GM21360 (cell line): ENCODE data around the gene DSG3.
"Not testable (repeated sequence)": the region's sequence is repeated elsewhere in the genome, so short reads cannot be mapped to it uniquely, and the experiment has no call there.

Experiments
- ATAC-seq: cut with Tn5 transposase; IDR thresholded peaks from one replicate; pipeline ENCODE4 v1.9.1; 2021; ENCODE audit warnings: mild to moderate bottlenecking, moderate library complexity; ENCODE audit not compliant: unreplicated experiment

DSG3 gene

DNA sequence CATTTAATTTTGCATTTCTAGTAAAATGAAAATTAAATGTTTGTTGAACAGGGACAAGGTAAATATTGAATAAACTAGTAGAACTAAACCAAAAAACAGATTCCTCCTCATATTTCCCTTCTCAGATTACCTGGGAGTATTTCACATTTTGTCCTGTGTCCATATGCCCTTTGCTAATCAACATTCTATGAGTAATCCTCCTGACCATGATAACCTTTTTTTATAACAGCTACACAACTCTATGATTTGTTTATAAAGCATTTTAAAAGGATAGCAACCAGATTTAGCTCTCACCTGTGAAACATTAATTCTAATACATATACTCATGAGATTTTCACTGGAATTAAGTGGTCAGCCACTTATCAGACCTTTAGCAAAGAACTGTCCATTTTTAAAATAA lies 43.3 kb downstream of the DSG3 start:
- no peak for ATAC-seq

DNA sequence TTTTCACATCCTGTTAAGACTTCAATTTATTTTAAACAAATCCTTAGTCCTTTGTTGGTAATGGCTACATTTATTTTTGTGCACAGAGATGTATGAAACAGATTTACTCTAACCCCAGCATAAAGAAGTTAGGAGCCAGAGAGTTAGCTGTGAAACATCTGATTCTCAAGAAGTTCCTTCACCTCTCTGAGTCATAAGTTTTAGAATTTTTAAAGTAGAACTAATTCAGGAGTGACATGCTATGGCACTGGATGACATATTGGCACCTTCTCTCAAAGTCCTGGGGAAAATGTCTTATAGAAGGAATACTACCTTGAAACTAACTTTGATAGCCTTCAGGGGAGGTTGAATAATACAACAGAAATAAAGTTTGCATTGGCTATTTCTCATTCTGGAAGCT lies 44.0 kb downstream of the DSG3 start:
- ATAC-seq = no peak

DNA sequence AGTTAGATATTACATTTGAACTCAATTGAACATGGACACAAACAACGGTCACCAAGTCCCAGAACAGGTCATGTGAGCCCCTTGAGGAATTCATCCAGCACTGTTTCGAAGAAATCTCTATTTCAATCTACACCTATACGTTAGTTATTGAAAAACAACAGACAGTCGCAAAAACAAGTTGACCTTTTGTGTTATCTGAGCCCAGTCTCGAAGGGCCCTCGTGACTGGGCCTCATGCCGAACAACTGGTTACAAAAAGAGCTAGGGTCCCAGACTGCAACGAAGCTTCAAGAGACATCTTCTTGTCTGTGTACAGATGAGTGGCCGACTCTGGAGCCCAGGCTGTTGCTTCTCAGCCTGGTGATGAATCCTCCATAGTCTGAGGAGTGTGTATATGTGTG lies 45.1 kb downstream of the DSG3 start:
- no peak for ATAC-seq

DNA sequence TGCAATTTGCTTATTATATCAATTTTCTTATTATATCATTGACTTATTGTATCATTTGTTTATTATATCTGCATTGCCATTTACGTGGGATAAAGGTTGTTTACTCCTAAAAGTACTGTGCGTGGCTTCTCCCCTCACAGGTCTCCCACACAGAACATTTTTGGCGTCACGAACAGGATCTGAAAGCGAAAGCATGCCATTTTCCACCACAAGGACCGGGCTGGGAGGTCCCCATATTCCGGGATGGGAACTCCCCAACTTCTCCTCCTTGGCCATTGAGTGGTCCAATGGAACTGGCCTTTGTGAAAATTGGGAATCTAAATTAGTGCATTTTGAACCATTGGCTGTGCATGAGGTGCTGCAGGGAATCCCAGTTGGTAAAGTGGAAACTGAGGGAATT lies 45.6 kb downstream of the DSG3 start:
- ATAC-seq = no peak

DNA sequence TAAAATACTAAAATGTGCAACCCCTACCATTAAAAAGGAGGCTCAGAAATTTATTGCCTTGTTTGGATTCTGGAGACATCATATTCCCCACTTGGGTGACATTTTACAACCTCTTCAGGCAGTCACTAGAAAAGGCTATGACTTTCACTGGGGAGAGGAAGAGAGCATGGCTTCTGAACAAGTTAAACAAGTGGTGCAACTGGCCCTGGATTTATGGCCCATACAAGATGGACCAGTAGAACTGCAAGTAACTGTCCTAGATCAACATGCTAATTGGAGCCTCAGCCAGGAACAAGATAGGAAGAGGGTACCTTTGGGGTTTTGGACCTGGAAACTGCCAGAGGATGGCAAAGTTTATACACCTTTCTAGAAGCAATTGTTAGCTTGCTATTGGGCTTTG lies 46.4 kb downstream of the DSG3 start:
- ATAC-seq = no peak

DNA sequence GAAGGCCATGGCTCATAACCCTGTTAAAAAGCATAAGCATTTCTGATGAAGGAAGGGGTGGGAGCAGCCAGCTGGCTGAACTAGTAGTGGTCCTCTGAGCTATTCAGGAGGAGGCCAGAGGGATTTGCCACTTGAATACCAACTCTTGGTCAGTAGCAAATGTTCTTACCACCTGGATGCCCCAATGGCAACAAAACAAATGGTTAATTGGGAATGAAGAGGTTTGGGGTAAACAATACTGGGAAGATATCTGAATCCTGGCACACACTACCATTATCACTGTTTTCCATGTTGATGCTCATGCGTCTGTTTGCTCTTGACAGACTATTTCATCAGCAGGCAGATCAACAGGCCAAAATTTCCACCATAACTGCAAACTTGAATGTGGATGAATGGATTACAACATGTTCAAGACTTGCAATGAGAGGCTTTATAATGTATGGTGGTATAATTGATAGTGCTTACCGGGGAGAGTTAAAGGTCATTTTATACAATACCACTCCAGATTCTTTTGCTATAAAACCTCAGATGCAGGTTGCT lies 47.2 kb downstream of the DSG3 start:
- not testable (repeated sequence) for ATAC-seq

DNA sequence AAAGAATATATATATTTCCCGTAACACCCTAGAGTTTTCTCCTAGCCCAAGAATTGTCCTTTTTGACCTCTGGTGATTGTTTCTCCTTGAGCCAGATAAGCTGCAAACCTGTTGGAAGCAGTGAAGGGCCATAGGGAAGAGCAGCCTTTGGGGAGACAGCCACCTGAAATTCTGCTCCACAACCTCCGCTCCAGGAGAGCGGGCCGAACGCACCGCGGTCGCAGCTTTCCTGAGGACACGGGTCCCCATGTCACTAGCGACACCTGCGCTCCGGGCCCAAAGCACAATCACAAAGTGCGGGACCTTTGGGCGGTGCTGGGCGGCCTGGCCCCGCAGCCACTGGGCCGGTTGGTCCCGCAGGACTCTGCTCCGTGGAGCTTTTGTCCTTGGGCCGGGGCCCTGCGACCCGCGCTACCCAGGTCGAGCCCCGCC lies 49.9 kb downstream of the DSG3 start:
- no peak for ATAC-seq

DNA sequence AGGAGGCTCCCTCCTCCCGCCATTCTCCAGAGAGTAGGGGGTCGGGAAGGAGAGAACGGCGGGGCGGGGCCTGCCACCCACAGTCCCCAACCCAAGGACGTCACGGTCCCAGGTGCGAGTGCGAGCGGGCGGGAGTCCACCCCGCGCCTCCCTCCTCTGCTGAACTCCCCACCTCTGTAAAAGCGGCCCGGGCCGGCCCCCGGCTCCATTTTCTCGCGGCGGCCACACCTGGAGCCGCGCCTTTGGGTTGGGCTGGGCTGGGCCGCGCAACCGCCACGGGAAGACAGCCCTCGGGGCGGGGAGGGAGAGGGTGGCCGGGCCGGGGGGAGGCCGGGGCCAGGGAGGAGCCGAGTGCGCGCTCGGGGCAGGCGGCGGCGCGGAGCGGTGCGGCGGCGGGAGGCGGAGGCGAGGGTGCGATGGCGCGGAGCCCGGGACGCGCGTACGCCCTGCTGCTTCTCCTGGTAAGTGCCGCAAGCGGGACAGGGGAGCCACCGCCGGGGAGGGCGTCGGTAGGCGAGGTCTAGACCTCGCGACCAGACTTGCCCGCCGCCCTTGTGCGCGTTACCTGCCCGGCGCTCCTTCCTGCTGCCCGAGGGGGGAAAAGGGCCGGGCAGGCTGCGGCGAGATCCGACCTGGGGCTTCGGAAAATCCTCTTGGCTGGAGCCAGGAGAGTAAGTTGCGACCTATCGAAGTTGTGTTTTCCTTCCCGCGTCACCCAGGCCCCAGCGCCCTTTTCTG lies 50.5 kb downstream of the DSG3 start, which contains the start of gene DSG2:
Gene DSG2 (plus strand): TSS at position 342 of the 738 bp plus-strand sequence. CDS start 75 bp downstream, at position 417.
- ATAC-seq = peak; percentile 51

DNA sequence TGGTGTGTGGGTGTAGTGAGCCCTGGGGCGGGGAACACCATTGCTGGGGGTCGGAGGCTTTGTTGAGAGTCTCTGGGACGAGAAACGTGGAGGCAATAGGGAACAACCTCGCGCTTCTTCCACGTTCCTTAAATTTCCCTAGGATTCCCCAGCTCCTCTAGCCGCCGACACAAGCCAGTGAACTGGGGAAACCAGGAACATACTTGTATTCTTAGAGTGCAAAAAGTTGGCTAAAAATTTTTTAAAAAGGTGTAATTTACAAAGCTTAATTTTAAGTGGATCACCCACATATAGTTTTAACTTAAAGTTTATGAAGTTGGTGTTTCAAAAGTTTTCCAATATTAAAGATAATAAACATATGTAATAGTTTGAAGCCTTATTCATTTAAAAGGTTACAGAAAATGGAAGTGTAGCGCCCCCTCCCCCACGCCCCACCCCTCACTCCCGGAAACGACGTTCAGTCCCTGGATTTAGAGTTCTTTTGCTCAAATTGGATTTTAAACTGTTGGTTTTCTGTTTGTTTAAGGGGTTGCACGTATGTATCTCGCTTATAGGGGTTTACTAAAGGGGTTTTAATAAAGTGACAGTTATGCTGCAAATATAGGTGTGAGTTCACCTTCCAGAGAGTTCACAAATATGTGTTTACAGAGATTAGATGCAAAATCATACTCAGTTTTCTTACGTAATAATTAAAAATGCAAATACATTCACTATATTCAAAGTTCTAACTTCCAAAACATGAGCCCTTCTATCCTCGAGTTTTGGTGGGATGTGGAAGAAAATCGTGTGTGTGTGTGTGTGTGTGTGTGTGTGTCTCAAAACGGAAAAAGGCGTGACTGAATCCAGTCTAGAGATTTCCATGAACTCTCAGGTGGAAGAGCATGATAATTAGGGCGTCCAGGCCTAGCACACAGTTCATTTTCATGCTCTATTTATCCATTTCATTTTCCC lies 51.3 kb downstream of the DSG3 start:
- no peak for ATAC-seq

DNA sequence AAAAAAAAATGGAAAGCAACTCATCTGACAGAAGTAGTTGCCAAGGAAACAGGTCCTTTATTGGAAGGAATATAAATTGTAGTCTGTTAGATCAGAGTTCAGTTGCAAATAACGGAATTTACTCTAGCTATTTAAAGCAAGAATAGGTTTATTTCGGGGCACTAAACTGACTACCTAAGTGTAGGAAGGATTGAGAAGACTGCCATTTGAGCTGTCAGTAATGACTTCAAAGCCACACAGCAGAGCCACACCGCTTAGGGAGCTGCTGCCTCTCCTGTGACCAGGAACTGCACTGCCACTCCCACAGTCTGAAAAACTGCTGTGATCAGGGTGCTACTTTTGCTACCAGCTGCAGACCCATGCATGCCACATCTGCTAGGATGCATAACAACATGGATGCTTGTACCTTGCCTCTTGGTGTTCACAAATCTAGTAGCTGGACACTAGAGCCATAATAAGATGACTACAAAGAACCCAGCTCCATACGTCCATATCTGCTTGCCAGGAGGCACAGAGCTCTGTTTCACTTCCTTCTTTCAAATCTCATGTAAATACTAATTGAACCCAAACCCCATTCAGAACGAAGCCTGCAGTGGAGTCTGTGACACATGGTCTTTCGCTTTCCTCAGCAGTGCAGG lies 52.6 kb downstream of the DSG3 start:
- peak; percentile 85 for ATAC-seq

DNA sequence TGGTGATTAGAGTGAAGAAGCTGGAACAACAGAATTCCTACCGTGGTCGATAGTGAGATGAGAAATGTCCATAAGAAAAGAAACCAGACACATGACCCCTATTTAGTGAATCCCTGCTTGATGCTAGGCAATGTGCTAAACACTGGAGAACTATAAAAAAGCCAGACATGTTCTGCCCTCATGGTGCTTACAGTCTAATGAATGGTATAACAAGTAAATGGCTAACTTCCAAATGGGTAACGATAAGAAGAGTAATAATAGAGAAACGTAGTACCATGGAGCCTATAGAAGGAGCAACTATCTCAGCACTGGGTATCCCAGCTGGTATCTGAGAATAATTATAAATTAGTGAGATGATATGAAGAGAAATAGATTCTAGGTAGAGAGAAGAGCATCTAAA lies 55.5 kb downstream of the DSG3 start:
- ATAC-seq = no peak

DNA sequence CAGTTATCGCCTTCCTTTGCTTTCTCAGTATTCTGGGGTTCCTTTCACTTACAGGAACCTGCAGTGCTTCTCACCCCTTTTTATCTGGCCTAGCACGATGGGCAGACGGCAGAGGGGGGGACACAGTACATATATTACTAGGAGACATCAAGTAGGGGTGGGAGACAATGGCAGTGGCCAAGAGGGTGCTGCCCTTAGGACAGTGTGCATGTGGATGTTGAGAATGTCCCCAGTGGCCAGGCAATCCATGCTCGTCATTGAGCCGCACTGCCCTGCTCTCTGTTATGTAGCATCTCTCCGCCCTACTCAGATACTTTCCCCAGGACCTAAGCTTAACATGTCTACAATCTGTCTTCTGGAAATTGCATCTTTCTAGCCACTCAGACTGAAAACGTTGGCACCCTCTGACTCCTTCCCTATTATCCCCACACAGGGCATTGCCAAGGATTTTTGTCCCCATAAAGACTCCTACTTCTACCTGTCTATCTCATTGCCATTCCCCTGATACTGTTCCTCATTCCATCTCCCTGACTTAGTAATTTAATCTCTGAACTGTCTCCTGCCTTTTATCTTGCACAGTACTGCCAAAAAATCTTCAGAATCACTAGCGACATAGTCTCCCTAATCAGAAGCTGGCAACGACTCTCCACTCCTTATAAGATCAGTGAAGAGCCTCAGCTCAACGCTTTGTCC lies 57.1 kb downstream of the DSG3 start:
- ATAC-seq = no peak

DNA sequence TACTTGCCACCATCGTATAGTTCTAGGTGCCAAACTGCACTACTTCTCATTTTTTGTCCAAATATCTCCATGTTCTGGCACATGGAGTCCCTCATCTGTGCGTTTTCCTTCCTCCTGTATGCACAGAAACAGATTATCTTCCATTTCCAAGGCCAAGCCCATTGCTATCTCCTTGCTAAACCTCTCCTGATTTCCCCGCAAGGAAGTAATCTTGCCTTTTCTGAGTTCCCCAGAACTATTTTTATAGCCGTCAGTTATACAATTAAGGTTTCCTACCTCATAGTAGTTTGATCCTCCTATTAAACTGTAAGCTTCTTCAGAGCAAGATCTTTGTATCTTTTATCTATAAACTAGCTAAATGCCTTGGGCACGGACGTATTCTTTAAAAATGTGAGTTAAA lies 57.6 kb downstream of the DSG3 start:
- ATAC-seq = no peak

DNA sequence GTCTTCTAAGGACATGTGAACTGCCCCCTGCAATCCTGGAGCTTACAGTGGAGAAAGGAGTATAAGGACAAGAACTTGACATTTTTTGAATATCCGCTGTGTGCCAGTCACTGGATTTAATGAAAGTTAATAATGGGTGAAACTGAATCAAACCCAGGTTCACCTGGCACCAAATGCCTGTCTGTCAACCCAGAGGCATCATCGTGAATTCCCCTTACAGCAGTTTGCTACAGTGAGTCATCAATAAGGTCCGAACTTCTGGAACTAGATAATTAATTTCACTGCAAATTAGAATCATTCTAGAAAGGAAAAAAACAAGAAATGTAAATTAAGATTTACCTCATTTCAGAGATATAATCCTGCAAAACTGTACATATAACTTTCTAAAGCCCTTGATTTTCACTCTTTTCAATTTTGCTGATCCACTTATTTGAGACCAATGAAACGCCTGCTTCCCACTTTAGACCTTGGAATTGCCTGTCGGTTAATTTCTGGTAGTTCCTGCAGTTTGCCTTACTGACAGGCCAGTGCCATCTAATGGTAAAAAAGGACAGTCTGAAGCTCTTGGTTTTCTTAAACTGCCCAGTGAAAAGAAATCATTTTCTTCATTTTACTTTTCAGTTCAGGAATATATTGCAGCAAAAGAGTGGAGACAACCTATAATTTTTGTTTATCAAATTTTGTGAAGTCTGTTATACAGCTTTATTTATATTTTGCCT lies 58.6 kb downstream of the DSG3 start:
- ATAC-seq = no peak

DNA sequence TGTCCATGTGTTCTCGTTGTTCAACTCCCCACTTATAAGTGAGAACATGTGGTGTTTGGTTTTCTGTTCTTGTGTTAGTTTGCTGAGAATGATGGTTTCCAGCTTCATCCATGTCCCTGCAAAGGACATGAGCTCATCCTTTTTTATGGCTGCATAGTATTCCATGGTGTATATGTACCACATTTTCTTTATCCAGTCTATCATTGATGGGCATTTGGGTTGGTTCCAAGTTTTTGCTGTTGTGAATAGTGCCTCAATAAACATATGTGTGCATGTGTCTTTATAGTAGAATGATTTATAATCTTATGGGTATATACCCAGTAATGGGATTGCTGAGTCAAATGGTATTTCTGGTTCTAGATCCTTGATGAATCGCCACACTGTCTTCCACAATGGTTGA lies 59.6 kb downstream of the DSG3 start:
- not testable (repeated sequence) for ATAC-seq

DNA sequence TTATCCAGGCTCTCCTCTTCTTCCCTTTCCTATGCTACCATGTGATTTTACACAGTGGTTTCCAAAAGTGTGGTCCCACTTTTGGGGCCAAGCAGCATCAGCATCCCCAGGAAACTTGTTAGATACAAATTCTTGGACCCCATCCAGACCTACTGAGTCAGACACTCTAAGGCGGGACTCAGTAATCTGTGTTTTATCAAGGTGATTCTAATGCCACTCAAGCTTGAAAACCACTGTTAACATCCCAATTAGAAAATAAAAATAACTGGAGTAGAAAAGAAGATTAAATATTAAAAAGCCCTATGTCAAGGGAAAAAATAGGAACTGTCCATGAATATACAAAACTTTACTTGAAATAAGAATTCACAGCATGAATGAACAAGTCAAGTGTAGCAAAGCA lies 61.2 kb downstream of the DSG3 start:
- ATAC-seq = no peak

DNA sequence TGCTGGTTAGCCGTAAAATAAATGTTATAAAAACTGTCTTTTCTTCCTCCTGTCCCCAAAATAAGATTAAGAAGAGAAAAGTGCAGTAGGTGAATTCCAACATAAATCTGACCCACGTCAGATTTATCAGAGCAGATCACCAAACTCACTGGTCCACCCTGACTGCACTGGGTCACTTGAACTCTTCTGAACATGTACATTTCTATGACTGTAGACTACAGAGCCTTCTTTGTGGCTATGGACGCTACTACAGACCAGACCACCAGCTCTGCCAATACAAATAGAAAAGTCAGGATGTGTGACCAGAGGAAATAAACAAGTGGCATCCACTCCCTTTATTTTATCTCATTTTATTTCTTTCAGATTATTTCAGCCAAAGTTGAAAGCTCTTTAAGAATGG lies 62.0 kb downstream of the DSG3 start:
- ATAC-seq = no peak

DNA sequence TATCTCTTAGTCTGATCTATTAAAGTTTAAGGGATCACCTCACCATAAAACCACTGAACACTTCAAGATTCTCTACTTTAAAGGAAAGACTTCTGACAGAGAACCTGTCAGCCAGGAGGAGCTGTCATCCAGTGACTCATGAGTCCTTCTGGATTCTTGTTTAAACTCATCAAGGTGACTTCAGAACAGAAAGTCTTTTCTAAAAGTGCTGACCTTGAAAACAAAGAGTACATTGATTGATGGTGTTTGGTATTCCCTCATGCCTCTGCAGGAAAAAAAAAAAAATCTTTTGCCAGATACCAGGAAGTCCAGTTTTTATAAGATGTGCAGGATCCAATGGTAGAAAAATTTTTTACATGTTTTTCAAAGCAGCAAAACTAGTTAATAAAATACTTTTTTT lies 62.8 kb downstream of the DSG3 start:
- ATAC-seq = no peak

DNA sequence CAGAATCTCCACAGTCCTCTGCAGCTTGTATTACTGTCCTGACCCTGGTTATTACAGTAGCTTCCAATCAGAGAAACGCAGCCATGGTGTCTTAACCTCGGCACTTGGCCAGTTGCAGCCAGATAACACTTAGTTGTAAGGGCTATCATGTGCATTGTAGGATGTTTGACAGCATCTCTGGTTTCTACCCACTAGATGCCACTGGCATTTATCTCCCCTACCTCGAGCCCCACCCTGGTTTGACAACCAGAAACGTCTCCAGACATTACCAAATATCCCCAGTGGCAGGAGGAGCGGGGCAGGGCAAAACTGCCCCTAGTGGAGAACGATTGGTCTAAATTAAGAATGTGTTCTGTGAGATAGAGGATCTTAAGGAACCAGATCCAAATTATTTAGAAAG lies 63.6 kb downstream of the DSG3 start:
- no peak for ATAC-seq

DNA sequence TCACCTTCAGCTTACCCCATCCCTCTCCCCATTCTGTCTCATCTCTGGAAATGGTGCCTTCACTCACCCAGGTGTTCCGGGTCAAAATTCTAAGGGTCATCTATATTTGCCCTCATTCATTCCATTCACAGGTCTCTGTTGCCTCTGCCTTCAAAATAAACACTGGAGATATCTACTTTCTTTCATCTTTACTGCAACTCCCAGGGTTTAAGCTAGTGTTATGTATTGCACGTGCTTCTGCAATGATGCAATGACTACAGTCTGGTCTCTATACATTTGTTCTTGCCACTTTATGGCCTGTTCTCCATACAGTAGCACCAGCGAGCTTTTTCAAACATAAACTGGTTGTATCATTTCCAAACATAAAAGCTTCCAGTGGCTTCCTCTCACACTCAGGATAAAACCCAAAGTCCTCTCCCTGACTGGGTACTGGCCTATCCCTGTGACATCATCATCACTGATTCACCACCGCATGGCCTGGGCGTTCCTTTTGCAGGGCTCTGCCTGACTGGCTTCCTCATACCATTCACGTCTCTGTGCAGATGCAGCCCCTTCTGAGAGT lies 64.7 kb downstream of the DSG3 start:
- ATAC-seq = no peak
